ENCODE results near the gene RORC. TPM values are rescaled to one million over a fixed set of nuclear protein-coding genes. Genes with fewer than 3 reads are reported as not detected.

RORC gene
- total and polyA plus RNA-seq, 8 donors = 1.4 to 28.1 (median 13.0) TPM

DNA sequence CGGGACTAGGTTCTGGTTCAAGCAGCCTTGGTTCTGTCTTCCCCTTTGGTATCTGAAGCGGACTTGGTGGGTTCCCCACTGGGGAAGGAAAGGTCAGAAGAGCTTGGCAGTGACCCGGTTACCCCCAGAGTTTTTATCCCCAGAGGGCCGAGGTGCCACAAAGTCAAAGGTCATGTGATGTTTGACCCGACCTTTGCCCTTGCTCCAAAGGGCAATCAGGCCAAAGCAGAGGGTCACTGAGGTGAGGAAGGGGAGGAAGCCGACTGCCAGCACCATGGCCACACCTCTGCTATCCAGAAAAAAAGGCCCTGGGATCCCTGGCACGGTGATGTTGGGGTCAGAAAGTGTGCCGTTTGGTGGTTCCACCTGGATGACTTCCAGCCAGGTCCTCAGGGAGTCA, 30.8 kb downstream of the RORC start:
- peaks cover 0 to 41% (median 0%) of the 10 kb centered on the region in 3 donors for H3K27me3 ChIP-seq
- H3K9me3 ChIP-seq = no peaks in the 10 kb centered on the region
- no peak overlapping the region for H3K4me3 ChIP-seq
- no peak for TF ChIP-seq EP300 (IDR thresholded peaks at IDR 0.05)
- TF ChIP-seq POLR2AphosphoS5 (IDR thresholded peaks at IDR 0.05) = no peak
- TF ChIP-seq, protein P1, sequence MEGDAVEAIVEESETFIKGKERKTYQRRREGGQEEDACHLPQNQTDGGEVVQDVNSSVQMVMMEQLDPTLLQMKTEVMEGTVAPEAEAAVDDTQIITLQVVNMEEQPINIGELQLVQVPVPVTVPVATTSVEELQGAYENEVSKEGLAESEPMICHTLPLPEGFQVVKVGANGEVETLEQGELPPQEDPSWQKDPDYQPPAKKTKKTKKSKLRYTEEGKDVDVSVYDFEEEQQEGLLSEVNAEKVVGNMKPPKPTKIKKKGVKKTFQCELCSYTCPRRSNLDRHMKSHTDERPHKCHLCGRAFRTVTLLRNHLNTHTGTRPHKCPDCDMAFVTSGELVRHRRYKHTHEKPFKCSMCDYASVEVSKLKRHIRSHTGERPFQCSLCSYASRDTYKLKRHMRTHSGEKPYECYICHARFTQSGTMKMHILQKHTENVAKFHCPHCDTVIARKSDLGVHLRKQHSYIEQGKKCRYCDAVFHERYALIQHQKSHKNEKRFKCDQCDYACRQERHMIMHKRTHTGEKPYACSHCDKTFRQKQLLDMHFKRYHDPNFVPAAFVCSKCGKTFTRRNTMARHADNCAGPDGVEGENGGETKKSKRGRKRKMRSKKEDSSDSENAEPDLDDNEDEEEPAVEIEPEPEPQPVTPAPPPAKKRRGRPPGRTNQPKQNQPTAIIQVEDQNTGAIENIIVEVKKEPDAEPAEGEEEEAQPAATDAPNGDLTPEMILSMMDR (IDR thresholded peaks at IDR 0.05) = no peak
- TF ChIP-seq POLR2A (IDR thresholded peaks at IDR 0.05) = no peak
- WGBS, 5 donors = 59 to 68% (median 63%) methylated on average over 1 to 8 of the region's 8 CpGs
- intact Hi-C loops (cut with DNase I; ENCODE audit: low total_unique reads) = no loop called here
- no peak for DNase-seq
- no peaks in the 10 kb centered on the region for H3K4me1 ChIP-seq
- H3K36me3 ChIP-seq = no peaks in the 10 kb centered on the region
- no peak overlapping the region for H3K27ac ChIP-seq

DNA sequence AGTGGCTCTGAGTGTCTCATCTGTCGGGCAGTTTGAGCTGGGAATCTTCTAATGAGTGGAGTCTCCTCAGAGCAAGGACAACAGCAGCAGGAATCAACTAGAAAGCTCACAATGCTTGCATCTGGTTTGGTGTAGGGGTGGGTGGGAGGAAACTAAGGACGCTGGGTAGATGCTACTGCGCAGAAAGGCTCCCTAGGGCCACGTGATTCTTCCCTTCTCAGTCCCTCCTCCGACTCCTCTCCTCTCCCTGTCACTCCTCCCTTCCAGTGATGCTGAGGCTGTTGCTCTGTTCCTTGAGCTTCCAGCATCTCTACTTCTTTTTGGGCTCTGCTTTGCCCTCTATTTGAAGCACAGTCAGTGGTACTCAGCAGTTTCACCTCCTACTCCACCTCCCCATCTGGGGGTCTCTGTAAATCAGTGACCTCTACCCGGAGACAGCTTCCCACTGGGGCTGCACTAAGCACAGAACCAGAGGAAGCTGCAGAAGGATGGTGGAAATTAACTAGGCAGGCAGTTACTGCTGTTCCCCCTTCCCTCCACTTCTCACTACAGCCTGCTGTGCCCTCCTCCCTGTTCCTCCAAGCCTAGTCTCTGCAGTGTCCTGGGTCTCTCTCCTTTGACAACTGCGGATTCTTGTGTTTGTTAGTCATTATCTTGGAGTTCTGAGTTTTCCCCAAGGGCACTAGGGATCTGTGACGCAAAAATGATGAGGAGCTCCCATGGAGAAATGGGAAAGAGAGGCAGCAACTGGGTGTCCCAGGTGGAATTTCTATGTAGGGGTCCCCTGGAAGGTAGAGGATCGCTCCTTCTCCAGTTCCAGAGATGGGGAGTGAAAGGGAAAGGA, 32.2 kb downstream of the RORC start:
- Histone ChIP-seq H3K4me1 (no peaks in the 10 kb centered on the region), H3K4me3 (no peak overlapping the region), H3K27me3 (peaks cover 0 to 41% (median 0%) of the 10 kb centered on the region in 3 donors), H3K36me3 (peaks cover 0 to under 1% (median 0%) of the 10 kb centered on the region in 4 donors), H3K9me3 (no peaks in the 10 kb centered on the region), H3K27ac (no peak overlapping the region)
- intact Hi-C loops (cut with DNase I; ENCODE audit: low total_unique reads) = no loop called here
- 51 to 62% (median 59%) methylated on average over 9 of the region's 9 CpGs for WGBS, 5 donors
- no peak for DNase-seq
- TF ChIP-seq POLR2A (IDR thresholded peaks at IDR 0.05) = no peak
- no peak for TF ChIP-seq POLR2AphosphoS5 (IDR thresholded peaks at IDR 0.05)
- TF ChIP-seq, protein P1 (IDR thresholded peaks at IDR 0.05) = no peak
- TF ChIP-seq EP300 (IDR thresholded peaks at IDR 0.05) = no peak

DNA sequence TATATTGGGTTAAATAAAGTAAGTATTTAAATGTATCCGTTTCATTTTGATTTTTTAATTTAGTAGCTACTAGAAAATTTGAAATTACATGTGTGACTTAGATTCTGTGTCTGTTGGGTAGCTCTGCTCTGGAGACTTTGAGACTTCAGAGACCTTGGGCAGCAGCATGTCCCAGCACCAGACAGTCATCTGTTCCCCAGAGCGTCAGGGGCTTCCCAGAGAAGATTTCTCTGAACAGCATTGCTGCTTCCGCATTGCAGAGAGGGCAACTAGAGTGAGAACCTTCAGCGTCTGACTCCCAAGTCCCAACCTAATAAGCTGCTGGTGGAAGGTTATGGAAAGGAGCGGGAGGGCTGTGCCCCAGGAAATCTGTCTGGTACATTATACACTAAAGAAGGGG, 33.0 kb downstream of the RORC start:
- Histone ChIP-seq H3K9me3 (no peaks in the 10 kb centered on the region), H3K4me3 (no peak overlapping the region), H3K36me3 (peaks cover 0 to 6% (median 0%) of the 10 kb centered on the region in 4 donors), H3K27me3 (peaks cover 0 to 37% (median 0%) of the 10 kb centered on the region in 3 donors), H3K4me1 (no peaks in the 10 kb centered on the region), H3K27ac (no peak overlapping the region)
- intact Hi-C loops (cut with DNase I; ENCODE audit: low total_unique reads) = no loop called here
- TF ChIP-seq POLR2AphosphoS5 (IDR thresholded peaks at IDR 0.05) = no peak
- TF ChIP-seq, protein P1 (IDR thresholded peaks at IDR 0.05) = no peak
- no peak for TF ChIP-seq EP300 (IDR thresholded peaks at IDR 0.05)
- no peak for TF ChIP-seq POLR2A (IDR thresholded peaks at IDR 0.05)
- no peak for DNase-seq
- 88 to 96% (median 90%) methylated on average over 5 of the region's 5 CpGs for WGBS, 5 donors

DNA sequence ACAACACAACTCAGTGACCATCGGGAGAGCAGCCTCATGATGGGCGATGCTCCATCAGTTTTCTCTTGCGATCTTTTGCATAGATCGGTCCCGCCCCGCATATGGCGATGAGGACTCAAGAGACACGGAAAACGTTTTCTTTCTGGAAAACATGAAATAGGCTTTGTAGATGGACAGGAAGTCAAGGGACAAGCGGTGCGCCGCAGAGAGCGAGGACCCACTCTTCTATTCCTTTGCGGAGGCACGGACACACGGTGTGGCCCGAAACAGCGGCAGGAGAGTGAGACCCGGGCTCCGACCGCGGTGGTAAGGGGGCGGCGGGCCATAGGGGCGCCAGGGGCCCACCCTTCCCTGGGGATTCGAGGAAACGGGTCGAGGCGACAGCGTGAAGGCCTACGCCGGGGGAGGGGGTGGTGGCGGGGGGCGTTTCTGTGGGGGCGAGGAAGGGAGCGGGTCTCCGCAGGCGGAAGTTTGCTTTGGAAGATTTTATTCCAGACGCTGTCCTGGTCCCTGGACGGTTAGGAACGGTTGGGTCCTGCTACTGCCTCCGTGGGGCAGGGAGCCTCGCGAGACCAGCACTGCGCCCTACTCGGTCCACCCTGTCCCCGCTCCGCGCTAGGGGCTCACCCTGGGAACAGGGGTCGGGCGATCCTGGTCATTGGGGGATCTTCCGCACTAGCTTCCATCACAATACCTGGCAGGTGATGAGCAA, 40.5 kb downstream of the RORC start:
- TF ChIP-seq EP300 (IDR thresholded peaks at IDR 0.05) (no peak), POLR2AphosphoS5 (IDR thresholded peaks at IDR 0.05) (no peak), POLR2A (IDR thresholded peaks at IDR 0.05) (no peak)
- TF ChIP-seq, protein P1 (IDR thresholded peaks at IDR 0.05) = no peak
- H3K4me1 ChIP-seq = peaks cover 13 to 30% (median 20%) of the 10 kb centered on the region in 4 donors
- H3K27ac ChIP-seq = peak overlapping the region; percentile 16 to 77 (median 68)
- WGBS, 5 donors = 0 to 1% (median 1%) methylated on average over 28 to 52 of the region's 52 CpGs
- H3K9me3 ChIP-seq = no peaks in the 10 kb centered on the region
- H3K27me3 ChIP-seq = no peaks in the 10 kb centered on the region
- peak overlapping the region; percentile 71 to 94 (median 78) for H3K4me3 ChIP-seq
- DNase-seq = peak in 1 of 2 donors; percentile 41
- intact Hi-C loops (cut with DNase I; ENCODE audit: low total_unique reads) = no loop called here
- peaks cover 0 to 6% (median 0%) of the 10 kb centered on the region in 4 donors for H3K36me3 ChIP-seq

Measured in stomach (tissue), 9 donors.